NB4 (cell line): ENCODE measurements around the gene FASN.

Experiments used
- CTCF ChIP-seq: IDR thresholded peaks from one replicate; pipeline ENCODE4 v1.5.1; 2012; ENCODE audit warnings: low read depth, low read length
- MAX ChIP-seq: IDR thresholded peaks from 2 replicates; pipeline ENCODE4 v1.6.1; 2011; ENCODE audit warnings: low read depth, low read length
- POLR2A ChIP-seq: IDR thresholded peaks from 2 replicates; pipeline ENCODE4 v1.6.1; 2011; ENCODE audit warnings: mild to moderate bottlenecking; ENCODE audit not compliant: insufficient read length; ENCODE audit errors: extremely low read depth

GRCh38 chr17:82104797-82105416 is 6.9 kb upstream of the FASN start:
- TF ChIP-seq POLR2A (no peak), CTCF (no peak), MAX (no peak)
